AG04450 (cell line): ENCODE data around the gene ZSCAN20. TPM values are rescaled to one million over a fixed set of nuclear protein-coding genes. Genes with fewer than 3 reads are reported as not detected.
A peak's percentile ranks its signal among the peaks of the same experiment; 100 is the strongest.

Source experiments
- CTCF ChIA-PET: fragments of 300-600, 350-600 bp; formaldehyde crosslinking; extraction: SDS; loops from one replicate; lab custom pipeline; 2022; ENCODE audit warnings: antibody characterized with exemption, inconsistent platforms; lab: Charles Lee
- POLR2A ChIA-PET: fragments of 350-600 bp; formaldehyde crosslinking; extraction: SDS; loops from one replicate; lab custom pipeline; 2021; ENCODE audit warnings: antibody characterized with exemption, inconsistent platforms; lab: Yijun Ruan, JAX
- DNase-seq: peaks from one replicate; pipeline ENCODE4 v3.0.0-alpha.2; 2011; ENCODE audit warnings: low read depth, low spot score
- H3K27ac ChIP-seq: one replicate; pipeline ENCODE4 v1.5.1; 2012; ENCODE audit warnings: low read depth, low read length, control low read depth
- H3K27me3 ChIP-seq: one replicate; pipeline ENCODE4 v1.6.0; 2012; ENCODE audit warnings: low read length; ENCODE audit not compliant: control insufficient read depth, insufficient read depth
- H3K4me3 ChIP-seq: 2 replicates; pipeline ENCODE4 v1.5.1; 2011; ENCODE audit warnings: mild to moderate bottlenecking, low read depth, low read length, control low read depth
- H3K9me3 ChIP-seq: 2 replicates; pipeline ENCODE4 v1.5.1; 2012; ENCODE audit warnings: low read length; ENCODE audit not compliant: control insufficient read depth, insufficient read depth
- CTCF ChIP-seq: IDR thresholded peaks from 2 replicates; pipeline ENCODE4 v1.5.1; 2011; ENCODE audit warnings: low read depth, low read length, control low read depth, inconsistent platforms
- polyA plus RNA-seq: library from polyadenylated mRNA; depleted of rRNA; stranded (reverse); fragments of >200 nt; gene quantifications from 2 replicates; pipeline ENCODE4 v1.2.3, GENCODE V29; 2011

Gene ZSCAN20
- polyA plus RNA-seq, 1 experiment = 3.9 TPM

DNA sequence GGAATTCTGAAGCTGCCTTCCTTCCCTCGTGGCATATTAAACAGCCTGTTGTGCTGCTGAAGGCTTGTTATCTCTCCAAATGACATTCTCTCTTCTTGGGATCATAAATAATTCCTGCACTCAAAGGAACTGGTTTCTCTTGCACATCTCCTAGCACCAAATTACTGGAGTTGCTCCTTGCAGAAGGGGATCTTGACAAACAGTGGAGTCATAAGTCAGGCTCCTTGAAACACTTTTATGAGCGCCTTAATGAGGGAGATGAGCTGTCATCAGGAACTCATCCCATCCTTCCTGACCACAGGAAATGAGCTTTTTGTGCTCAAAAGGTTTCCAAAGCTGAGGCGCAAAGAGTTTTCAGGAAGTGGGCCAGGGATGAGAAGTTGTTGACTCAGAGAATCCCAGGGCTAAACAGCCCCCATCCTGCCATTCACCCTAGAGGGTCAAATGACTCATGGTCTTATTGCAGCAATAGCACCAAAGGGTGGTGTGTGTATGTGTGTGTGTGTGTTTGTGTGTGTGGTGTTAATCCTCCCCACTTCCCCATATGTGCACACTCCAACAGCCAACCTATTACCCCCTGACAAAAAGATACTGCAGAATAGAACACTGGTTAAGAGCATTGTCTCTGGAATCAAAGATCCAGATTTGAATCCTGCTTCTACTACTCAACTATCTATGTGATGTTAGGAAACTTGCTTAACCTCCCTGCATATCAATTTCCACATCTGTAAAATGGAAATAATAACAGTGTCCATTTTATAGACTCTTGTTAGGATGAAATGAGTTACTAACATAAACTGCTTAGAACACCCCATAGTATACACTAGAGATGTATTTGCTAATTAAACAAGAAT, 38.7 kb upstream of the ZSCAN20 start:
- DNase-seq = peak; percentile 91
- peak overlapping the region; percentile 67 for H3K27ac ChIP-seq
- ChIA-PET POLR2A (interaction anchor here (0.8 to 1.0 kb wide), 3 partner anchors 43 to 91 kb away, joined by 3 to 5 read pairs (median 4); no protein-coding TSS in a partner anchor), CTCF (interaction anchor here (0.6 to 2.9 kb wide), 5 partner anchors 25 to 138 kb away, joined by 3 to 18 read pairs (median 5); no protein-coding TSS in a partner anchor)
- no peak for TF ChIP-seq CTCF
- H3K4me3 ChIP-seq = no peak overlapping the region
- no peaks in the 10 kb centered on the region for H3K9me3 ChIP-seq
- H3K27me3 ChIP-seq = no peaks in the 10 kb centered on the region

DNA sequence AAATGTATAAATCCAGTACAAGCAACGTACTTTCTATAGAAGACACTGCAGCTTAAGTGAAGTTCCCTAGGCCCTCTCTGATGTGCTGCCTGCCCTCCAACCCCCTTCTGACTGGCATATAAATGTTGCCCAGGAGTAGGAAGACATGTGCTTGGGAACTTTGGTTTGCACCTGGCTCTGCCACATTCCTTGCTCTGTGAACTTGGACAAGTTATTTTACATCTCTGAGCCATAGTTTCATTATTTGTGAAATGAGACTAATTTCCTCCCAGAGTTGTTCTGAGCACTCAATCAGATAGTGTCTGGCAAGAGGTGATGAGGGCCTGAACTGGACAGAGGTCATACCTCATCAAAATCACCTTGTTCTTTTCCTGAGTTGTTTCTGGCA, 38.1 kb upstream of the ZSCAN20 start:
- no peaks in the 10 kb centered on the region for H3K9me3 ChIP-seq
- no peaks in the 10 kb centered on the region for H3K27me3 ChIP-seq
- ChIA-PET POLR2A (no interaction called here), CTCF (no interaction called here)
- H3K4me3 ChIP-seq = no peak overlapping the region
- H3K27ac ChIP-seq = no peak overlapping the region
- no peak for DNase-seq
- TF ChIP-seq CTCF = no peak

GRCh38 chr1:33435096-33435820, 37.2 kb upstream of the ZSCAN20 start:
- Histone ChIP-seq H3K9me3 (no peaks in the 10 kb centered on the region), H3K27ac (no peak overlapping the region), H3K27me3 (no peaks in the 10 kb centered on the region), H3K4me3 (no peak overlapping the region)
- CTCF ChIA-PET = no interaction called here
- no peak for TF ChIP-seq CTCF
- POLR2A ChIA-PET = no interaction called here
- DNase-seq = no peak

DNA sequence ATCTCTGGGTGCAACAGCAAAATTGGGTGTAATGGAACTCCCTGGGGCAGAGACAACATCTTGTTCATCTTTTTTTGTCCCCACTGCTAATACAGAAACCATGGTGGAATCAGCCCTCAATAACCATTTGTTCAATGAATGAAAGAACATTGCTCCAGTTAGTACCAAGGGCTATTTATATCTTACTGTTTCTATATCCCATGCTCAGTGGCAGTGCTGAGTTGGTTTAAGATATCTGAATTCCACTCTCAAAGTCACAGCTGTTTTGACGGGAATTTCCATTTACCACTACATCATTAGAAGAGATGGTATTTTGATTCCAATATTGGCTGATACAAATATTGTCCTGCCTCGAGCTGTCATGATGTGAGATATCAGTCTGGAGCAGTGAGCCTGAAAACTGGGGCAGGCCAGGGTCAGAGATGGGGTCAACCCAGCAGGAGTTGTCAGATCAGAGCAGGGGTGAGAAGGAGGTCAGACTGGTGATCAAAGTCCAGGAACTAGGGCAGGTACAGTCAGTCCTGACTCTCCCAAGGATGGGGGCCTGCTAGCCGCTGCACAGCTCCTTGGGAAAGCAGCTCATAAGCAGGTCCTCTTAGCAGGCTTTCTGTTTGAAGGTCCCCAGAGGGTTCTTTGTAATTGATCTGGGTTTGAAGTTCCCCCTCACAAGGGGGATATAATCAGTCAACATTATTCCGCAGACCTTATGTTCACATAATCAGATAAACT, 35.7 kb upstream of the ZSCAN20 start:
- no peak for TF ChIP-seq CTCF
- CTCF ChIA-PET = interaction anchor here (1.5 kb wide), 1 partner anchor 141 kb away, joined by 5 read pairs; no protein-coding TSS in a partner anchor
- DNase-seq = no peak

More for the DNA sequence above, 35.7 kb upstream of the ZSCAN20 start:
- Histone ChIP-seq H3K4me3 (no peak overlapping the region), H3K9me3 (no peaks in the 10 kb centered on the region), H3K27ac (no peak overlapping the region), H3K27me3 (no peaks in the 10 kb centered on the region)
- POLR2A ChIA-PET = no interaction called here
